Uterus (tissue), 2 donors: Measurements from ENCODE around the gene KIDINS220.

Experiments
- POLR2A ChIP-seq, 2 donors: fragments of 450-650 bp; IDR thresholded peaks; one replicate each; pipeline ENCODE4 v1.6.1; 2016; ENCODE audit warnings: antibody characterized with exemption in 2 of 2, mild to moderate bottlenecking in 1 of 2, moderate library complexity in 1 of 2
- TF ChIP-seq, protein P1 (sequence below), 4 experiments: fragments of 200-600 bp in 2 of 4; fragments of 450-650 bp in 2 of 4; sonication (generic) in 2 of 4; IDR thresholded peaks; one replicate each; pipeline ENCODE4 v1.5.1; 2016 to 2019; ENCODE audit warnings: antibody characterized with exemption in 4 of 4, mild to moderate bottlenecking in 2 of 4, moderate library complexity in 1 of 4

DNA sequence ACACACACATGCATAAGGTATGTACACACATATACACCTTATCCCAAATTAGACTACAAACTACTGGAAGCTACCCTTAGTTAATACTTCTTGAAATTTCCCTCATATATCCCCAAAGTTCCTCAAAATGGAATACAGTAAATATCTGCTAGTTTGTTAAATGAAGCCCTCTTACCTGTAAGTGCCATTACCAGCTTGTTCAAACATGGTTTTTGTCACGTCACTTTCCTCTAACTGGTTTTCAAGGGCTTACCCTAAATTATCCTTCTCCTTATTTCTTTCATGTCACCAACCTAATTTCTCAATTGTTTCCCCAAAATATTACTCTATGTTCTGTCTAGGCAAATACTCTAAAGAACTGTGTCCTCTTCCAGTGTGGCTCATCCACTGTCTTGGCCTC lies 24.4 kb upstream of the KIDINS220 start:
- TF ChIP-seq, protein P1, sequence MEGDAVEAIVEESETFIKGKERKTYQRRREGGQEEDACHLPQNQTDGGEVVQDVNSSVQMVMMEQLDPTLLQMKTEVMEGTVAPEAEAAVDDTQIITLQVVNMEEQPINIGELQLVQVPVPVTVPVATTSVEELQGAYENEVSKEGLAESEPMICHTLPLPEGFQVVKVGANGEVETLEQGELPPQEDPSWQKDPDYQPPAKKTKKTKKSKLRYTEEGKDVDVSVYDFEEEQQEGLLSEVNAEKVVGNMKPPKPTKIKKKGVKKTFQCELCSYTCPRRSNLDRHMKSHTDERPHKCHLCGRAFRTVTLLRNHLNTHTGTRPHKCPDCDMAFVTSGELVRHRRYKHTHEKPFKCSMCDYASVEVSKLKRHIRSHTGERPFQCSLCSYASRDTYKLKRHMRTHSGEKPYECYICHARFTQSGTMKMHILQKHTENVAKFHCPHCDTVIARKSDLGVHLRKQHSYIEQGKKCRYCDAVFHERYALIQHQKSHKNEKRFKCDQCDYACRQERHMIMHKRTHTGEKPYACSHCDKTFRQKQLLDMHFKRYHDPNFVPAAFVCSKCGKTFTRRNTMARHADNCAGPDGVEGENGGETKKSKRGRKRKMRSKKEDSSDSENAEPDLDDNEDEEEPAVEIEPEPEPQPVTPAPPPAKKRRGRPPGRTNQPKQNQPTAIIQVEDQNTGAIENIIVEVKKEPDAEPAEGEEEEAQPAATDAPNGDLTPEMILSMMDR (IDR thresholded peaks at IDR 0.05), result no peak
- no peak for TF ChIP-seq POLR2A (IDR thresholded peaks at IDR 0.05)
